HG02678 (cell line): Measurements from ENCODE around the gene SERTAD1.
"Not testable (repeated sequence)": the region's sequence is repeated elsewhere in the genome, so short reads cannot be mapped to it uniquely, and the experiment has no call there.

Source experiments
- ATAC-seq: cut with Tn5 transposase; IDR thresholded peaks from one replicate; pipeline ENCODE4 v1.9.1; 2021; ENCODE audit warnings: mild to moderate bottlenecking, moderate library complexity; ENCODE audit not compliant: unreplicated experiment

Gene SERTAD1

DNA sequence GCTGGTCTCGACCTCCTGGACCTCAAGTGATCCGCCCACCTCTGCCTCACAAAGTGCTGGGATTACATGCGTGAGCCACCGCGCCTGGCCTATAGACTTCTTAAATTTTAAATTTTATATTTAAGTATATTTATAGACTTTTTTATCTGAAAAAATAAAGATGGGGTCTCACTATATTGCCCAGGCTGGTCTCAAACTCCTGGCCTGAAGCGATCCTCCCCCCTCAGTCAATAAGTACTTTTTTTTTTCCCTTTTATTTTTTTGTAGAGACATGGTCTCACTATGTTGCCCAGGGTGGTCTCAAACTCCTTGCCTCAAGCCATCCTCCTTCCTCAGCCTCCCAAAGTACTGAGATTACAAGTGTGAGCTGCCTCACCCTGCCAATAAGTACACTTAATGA is 1.9 kb downstream of the SERTAD1 start:
- no peak for ATAC-seq

DNA sequence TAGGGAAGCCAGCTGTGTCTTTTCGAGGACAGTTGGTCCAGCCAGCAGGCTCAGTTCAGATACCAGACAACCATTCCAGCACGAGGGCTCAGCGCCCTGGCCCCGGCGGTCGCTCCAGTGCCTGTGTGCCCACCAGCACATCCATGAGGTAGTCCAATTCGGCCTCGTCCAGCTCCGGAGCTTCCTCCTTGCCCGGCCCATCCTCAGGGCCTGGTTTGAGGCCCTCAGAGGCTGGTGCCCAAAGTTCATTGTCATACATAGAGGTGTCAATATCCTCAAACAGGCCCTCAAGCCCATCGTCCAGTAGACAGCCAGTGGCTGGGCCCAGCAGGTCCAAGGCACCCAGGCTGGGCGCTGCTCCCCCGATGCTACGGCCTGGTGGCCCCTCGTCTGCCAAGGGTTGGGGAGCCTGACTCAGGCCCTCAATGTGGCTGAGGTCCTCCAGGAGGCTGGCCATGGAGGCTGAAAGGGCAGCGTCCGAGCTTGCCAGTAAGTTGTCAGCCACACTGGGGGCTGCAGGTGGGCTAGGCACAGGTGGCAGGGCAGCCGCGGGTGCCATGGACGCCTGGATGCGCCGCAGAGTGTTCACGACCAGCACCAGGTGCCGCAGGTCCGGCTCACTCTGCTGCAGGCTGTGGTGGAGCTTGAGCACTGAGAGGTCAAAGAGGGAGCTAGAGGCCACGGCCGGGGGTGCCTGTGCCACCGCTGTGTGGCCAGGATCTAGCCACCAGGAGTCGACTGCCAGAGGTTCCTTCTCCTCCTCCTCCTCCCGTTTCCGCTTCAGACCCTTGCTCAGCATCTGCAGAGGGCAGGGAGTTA is 2.8 kb downstream of the SERTAD1 start:
- no peak for ATAC-seq

DNA sequence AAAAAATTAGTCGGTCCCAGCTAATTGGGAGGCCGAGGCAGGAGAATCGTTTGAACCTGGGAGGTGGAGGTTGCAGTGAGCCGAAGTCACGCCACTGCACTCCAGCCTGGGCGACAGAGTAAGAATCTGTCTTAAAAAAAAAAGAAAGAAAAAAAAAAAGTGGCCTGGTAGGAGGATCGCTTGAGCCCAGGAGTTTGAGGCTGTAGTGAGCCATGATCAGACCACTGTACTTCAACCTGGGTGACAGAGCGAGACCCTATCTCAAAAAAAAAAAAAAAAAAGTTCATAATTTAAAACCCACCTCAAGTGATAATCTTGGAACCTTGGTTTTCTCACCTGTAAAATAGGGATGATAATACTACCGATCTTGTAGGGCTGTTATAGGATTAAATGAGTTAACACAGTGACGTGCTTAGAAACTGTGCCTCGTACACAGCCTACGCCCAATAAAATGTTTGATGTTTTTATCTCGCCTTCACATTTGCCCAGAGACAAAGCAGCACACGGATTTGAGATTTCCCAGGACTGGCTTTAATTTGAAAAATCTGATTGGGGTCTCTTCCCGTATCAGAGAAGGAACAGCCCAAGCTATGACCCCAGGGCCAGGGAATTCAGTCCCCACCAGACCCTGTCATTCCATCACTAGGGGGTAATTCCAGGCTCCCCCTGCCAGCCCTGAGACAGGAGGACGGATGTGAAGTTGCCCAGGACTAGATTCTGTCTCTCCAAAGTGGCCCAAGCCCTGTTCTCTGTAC is 3.6 kb downstream of the SERTAD1 start:
- no peak for ATAC-seq

DNA sequence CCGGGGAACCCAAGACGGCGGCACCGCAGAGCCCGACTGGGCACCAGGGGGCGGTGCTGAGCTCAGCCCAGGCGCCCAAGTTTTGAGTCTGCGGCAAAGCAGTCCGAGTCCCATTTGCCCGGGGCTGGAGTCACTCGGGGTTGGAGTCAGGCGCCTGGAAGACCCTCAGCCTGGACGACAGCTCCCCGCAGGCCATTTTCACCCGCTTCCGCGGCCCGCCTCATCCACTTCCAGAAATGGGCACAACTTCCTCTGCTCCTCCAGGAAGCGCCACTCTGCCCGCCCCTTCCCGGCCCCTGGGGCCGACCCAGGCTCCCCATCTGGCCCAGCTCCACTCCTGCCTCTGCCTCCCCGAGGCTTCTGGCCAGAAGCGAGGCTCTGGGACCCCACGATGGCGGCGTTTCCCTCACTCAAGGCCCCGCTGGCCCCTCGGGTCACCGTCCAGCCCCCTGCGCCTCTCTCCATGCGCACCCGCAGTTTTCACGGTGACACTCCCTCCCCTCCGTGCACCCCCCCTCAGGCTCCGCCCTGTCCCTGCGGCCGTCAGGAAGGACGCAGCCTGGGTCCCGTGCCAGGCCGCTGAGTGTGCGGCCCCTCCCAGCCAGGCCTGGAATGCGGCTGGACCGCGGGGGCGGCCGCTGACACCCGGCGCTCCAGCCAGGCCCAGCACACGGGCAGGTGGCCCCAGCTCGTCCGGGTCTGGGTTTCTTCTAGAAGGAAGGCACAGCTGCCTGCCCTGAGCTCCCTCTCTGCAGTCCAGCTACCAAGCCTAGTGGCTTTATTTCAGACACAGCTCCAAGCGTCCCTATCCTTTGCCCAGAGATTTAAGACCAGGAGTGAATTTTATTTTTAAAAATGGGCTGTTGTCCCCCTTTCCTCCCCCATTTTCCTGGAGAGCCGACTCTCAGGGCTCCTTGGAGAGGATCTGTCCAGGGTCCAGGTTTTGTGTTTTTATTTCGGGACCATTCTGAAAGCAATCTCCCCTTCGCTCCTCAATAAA is 4.7 kb downstream of the SERTAD1 start:
- ATAC-seq = peak; percentile 43

DNA sequence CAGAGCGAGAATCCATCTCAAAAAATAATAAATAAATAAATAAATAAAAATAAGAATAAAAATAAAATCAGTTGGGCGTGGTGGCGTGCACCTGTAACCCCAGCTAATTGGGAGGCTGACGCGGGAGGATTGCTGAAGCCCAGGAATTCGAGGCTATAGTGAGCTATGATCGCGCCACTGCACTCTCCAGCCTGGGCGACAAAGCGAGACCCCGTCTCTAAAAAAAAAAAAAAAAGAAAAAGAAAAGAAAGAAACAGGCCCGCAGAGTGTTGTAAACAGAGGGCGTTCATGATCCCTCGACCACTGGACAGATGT is 5.4 kb downstream of the SERTAD1 start:
- ATAC-seq = no peak

DNA sequence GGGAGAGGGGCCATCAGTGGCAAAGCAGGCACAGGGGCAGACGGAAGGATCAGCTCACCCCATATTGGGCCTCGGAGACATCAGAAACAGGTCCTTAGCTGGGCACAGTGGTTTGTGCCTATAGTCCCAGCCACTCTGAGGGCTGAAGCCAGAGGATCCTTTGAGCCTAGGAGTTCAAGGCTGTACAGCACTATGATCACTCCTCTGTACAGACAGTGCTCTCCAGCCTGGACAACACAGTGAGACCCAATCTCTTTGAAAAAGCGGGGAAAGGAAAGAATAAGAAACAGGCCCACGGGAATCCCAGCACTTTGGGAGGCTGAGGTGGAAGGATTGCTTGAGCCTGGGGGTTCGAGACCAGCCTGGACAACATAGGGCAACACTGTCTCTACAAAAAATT is 6.0 kb downstream of the SERTAD1 start:
- no peak for ATAC-seq

DNA sequence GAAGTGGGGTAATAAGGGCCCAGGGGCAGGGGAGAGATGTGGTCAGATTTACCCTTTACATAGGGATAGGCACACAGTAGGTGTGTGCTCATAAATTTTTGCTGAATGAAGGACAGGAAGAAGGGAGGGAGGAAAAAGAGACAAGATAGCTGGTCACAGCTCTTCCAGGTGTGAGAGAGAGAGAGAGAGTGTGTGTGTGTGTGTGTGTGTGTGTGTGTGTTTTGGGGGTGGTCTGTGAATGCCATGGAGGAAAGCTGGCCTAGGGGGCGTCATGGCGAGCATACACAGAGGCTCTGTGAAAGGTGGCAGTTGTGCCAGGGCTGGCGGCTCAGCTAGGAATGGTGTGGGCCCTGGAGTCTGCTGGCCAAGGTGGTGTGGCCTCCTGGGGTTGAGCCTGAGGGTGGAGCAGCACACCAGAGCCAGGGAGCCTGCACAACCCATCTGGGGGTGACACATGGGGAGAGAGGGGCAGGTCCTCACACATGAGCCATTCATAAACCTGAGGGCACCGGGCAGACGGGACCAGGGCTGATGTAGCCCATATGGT is 6.7 kb downstream of the SERTAD1 start:
- ATAC-seq = no peak

DNA sequence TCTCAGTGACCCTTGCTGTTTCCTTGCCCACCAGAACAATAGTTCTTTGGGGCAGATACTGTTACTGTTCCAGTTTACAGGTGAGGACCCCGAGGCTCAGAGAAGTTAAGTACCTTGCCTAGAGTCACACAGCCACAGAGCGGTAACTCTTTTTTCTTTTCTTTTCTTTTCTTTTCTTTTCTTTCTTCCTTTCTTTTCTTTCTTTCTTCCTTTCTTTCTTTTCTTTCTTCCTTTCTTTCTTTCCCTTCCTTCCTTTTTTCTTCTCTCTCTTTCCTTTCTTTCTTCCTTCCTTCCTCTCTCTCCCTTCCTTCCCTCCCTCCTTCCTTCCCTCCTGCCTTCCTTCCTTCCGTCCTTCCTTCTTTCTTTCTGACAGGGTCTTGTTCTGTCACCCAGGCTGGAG is 7.8 kb downstream of the SERTAD1 start:
- no peak for ATAC-seq

DNA sequence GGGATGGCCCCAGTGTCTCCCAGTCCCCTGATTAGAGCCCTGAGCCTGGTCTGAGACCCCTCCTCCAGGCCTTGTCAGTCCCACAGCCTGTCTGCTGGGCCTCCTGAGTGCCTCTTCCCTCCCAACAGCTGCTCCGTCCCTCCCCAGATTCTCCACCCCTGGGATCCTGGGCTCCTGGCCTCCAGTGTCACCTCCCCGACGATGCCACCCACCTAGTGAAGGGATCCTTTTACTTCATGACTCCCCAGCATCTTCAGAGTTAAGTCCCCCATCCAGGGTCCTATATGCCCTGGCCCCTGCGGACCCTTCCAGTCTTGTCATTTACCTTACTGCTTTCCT is 8.2 kb downstream of the SERTAD1 start:
- no peak for ATAC-seq

DNA sequence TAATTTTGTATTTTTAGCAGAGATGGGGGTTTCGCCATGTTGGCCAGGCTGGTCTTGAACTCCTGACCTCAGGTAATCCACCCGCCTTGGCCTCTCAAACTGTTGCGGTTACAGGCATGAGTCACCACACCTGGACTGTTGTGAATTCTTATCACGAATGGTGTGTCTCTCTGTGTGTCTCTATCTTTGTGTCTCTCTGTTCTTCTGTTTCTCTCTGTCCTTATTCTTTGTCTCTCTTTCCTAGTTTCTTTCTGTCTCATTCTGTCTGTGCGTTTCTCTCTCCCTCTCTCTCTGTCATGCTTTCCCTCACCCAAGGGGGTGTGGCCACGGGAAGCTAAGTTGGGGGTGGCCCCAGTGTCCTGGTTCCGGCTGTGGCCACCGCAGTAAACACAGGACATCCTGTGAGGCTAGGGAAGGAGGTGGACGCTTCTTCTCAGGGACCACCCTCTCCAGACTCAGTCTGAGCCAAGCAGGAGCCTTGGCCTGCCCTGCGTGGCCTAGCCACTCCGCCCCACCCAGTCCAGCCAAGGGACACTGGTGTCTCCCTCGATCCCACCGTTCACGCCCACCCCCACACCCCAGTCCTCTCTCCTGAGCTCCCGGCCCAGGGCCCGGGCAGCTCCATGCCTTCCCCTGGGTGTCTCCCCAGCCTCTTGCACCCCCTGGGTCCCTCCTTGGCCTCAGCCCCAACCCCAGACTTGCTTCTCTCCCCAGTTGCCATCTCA is 8.7 kb downstream of the SERTAD1 start:
- ATAC-seq = no peak

DNA sequence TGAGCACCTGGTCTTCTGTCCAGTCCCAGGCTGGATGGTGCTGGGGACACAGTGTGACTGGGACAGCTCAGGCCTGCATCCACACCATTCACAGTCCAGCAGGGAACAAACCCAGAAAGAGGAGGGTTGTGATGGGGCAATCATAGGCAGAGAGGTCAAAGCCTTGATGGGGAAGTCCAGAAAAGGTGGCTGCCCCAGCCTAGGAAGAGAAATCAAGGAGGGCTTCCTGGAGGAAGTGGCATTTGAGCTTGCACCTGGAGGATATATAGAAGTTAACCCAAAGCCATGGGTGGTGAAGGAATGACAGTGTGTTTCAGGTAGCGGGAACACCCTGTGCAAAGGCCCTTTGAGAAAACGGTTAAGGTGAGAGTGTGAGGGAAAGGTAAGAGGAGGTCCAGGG is 10.0 kb downstream of the SERTAD1 start:
- no peak for ATAC-seq

DNA sequence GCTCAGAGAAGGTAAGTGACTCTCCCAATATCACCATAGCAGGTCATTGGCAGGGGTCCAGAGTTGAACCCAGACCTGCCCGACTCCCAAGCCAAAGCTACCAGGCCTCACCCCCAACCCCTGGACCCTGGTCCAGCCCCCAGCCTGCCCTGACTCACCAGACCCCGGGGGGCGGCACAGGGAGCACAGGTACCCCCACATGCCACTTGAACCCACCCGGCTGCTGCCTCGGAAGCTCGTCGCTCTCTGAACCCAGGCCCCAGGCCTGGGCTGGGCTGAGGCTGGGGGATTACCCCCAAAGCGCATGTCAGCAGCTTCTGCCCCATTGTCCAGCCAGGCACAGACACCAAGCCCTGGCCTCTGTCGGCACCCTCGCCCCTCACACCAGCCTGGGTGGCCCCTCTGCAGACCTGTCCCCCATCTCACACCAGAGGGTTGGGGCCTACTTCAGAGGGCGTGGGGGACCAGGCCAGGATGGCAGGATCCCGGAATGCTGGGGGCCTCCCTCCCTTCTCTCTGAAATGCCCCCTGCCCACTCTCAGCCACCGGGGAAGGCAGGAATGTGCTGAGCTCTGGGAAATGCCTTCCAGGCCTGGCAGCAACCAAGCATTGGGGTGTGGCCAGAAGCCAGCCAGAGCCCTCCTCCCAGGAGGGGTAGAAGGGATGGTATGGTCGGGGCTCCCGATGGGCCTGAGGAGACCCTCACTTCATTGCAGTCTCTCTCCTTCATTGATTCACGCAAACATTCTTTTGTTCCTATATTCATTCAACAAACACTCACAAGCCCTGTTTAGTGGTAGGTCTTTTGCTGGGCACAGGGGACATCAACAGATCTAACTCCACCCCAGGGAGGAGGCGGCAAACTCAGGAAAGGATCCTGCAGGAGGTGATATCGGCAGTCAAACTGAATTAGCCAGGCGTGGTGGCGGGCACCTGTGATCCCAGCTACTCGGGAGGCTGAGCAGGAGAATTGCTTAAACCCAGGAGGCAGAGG is 11.0 kb downstream of the SERTAD1 start:
- no peak for ATAC-seq

DNA sequence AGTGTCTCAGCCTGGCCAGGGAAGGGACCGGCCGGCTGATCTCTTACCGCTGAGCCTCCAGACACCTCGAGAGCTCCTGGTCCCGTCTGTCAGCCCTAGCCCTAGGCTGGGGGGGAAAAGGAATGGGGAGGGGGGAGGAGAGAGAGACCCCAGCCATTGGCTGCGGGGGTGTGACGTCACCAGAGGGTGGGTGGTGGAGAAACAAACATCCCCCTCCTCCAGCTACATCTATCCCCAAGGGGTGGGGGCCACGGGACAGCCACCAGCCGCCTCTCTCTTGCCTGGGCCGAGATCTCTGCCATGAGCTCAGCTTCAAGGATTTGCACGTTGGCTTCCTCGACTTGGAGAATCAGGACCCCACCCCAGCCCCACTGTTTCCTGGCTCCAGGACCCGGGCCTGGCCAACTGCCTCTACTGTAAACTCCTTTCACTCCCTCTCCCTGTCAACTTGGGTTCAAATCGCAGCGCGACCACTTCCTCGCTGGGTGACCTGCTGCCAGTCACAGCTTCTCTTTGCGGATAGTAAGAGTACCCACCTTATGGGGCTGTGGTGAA is 12.4 kb downstream of the SERTAD1 start, which contains the start of gene PRX:
TSS of gene PRX (minus strand) at position 88 of the 555 bp plus-strand sequence. CDS start 5,446 bp downstream, outside the sequence.
- ATAC-seq = no peak

DNA sequence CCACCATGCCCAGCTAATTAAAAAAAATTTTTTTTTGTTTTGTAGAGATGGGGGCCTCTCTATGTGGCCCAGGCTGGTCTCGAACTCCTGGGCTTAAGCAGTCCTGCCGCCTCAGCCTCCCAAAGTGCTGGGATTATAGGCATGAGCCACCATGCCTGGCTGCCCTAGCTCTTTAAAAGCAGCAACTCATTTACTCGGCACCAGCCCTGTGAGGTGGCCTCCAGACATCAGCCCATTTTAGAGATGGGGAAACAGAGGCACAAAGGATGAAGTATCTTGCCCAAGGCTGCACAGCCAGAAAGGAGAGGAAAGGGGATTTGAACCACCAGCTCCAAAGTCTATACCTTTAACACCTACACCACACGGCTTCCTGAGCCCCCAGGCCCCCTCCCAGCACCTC is 12.9 kb downstream of the SERTAD1 start:
- no peak for ATAC-seq

DNA sequence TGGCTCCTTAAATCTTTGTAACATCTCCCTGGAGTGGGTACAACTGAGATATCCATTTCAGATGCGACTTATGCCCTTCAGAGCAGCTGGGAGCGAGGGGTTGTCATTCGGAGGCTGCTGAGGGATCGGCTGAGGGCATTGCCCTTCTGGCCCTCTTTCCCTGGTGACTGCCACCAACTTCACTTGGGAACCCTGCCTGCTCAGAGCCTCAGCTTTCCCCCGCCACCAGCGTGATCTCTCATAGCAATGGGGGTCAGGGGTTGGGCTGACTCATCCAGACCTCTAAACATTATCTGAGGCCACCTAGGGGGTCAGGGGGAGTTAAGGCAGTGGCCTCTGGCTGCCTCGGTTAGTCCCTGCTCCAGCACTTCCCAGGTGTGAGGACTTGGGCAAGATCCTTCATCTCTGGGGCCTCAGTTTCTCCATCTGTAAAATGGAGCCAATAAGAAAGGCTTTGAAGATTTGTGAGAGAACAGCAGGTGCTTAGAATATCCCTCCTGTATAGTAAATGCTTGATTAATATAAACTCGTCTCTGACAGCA is 13.8 kb downstream of the SERTAD1 start:
- no peak for ATAC-seq

DNA sequence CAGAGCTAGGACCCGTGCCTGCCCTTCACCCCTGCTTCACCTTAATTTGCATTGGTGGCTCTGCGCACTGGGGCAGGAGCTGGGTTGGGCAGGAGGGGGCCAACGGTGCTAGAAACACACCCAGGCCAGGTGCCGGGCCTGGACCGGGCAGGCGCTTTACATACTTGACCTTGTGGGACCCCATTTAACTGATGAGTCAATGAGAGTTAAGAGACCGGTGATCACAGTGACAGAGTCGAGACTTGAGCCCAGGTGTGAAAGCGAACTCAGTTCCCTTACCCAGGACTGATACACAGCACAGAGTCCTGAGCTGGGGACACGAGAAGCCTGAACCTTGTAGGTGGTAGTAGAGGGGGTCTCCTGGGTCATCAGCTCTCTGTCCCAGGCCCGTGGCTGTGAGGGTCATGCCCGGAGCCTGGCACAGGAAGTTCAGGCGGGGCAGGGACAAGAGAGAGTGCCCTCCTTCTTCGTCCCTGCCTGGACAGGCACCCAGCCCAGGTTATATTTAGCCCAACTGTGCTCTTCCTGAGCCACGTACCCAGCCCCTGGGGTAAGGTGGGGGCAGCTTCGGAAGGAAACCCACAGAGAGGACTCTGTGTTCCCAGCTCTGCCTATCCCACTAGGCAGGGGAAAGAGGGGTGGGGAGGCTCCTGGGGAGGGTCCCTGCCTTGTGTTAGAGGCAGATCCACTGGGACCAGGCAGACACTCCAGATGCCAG is 14.5 kb downstream of the SERTAD1 start:
- no peak for ATAC-seq

DNA sequence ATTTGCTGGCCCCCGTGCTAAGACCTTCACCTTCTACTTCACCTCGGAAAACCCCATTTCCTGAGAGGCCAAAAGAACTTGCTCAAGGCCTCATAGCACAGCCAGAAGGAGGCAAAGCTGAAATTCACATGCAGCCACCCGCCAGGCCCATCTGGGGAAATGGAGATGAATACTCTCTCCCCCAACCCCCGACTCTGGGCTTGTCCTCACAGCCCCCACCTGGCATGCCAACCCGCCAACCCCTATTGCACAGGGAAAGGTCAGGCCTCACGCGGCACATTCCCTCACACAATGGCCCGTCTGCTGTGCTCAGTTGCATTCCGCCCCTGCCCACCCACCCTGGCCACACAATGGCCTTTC is 15.8 kb downstream of the SERTAD1 start:
- no peak for ATAC-seq

DNA sequence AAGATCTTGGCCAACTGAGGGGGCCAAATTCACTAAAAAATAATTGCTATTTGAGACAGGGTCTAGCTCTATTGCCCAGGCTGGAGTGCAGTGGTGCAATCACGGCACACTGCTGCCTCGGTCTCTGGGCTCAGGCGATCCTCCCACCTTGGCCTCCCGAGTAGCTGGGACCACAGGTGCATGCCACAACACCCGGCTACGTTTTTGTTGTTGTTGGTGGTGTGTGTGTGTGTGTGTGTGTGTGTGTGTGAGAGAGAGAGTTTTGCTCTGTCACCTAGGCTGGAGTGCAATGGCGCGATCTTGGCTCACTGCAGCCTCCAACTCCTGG is 17.2 kb downstream of the SERTAD1 start:
- ATAC-seq = not testable (repeated sequence)
